ENCODE measurements around the gene FBXO41. TPM values are rescaled to one million over a fixed set of nuclear protein-coding genes. Genes with fewer than 3 reads are reported as not detected.
A peak's percentile ranks its signal among the peaks of the same experiment; 100 is the strongest.

FBXO41 gene
- polyA plus RNA-seq, 4 donors = 1.8 to 2.5 (median 1.8) TPM

DNA sequence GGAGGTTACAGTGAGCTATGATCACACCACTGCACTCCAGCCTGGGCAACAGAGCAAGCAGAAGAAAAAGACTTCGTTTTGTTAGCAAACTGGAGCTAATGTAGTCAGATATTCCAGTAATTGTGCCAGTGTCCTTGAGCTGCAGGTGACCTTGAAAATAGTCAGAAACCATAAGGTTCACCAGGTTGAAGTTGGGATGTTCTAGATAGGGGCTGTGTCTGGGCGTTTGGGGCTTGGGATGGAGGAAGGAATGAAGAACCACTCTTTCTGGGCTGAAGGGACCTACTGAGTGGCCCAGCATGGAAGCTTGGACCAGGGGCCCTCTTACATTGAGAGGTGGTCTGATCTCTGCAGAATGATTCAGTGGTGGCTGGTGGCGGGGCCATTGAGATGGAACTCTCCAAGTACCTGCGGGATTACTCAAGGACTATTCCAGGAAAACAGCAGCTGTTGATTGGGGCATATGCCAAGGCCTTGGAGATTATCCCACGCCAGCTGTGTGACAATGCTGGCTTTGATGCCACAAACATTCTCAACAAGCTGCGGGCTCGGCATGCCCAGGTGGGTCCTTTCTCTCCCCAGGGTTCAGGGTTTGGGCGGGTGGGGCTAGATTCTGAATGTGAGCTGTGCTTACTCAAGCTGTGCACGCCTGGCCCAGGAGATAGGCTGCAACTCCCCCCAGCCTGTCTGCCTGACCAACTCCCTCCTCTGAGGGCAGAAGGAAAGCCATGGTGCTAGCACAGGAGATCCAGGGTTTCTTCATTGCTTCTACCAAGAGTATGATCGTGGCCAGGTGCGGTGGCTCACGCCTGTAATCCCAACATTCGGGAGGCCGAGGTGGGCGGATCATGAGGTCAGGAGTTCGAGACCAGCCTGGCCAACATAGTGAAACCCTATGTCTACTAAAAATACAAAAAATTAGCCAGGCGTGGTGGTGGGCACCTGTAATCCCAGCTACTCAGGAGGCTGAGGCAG lies 33.1 kb downstream of the FBXO41 start:
- no peak for DNase-seq (ENCODE audit: low read depth in 4 of 4, low spot score in 3 of 4)

DNA sequence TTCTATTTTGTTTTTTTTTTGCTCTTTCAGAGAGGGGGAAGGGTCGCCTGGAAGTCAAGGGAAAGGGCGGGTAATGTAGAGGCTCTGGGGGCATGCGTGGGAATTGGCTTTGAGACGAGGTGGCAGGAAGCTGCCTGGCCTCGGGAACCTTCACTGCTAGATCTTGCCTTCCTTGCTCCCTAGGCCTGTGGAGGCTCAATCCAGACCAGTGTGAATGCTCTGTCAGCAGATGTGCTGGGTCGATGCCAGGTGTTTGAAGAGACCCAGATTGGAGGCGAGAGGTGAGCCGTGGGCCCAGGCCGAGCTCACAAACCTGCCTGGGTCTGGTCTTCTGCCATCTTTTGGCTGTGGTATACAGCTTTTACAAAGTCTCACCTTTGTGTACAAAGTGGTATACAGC lies 34.6 kb downstream of the FBXO41 start:
- no peak for DNase-seq (ENCODE audit: low read depth in 4 of 4, low spot score in 3 of 4)

DNA sequence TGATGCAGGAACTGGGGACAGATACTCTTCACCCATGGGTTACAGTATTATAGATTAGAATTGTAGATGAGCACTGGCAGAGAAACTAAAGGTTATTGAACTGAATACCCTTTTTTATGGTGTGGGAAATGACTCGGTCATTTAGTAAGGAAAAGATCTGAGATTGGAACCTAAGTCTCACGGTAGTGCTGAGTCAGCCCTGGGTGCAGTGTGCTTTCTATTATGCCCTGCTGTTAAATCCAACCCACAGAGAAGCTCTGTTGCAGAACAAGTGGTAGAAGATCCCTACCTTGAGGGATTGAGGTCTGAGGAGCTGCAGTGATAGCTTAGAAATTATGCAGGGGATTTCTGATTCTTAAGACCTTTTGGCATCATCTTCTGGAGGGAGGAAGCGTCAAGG lies 37.4 kb downstream of the FBXO41 start:
- DNase-seq (ENCODE audit: low read depth in 4 of 4, low spot score in 3 of 4) = no peak

DNA sequence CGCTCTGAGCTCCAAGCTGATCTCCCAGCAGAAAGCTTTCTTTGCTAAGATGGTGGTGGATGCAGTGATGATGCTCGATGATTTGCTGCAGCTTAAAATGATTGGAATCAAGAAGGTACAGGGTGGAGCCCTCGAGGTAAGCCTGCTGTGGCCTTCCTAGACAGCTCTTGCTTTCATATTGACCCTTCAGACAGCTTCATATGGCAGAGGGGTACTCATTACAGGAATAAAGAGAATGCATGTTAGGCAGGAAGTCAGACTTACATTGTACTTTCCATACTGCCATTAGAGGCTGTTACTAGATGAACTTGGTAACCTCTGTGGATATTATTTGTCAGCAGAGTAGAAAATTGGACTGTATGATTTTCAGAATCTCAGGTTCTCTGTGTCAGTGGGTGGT lies 39.7 kb downstream of the FBXO41 start:
- DNase-seq (ENCODE audit: low read depth in 4 of 4, low spot score in 3 of 4) = no peak

DNA sequence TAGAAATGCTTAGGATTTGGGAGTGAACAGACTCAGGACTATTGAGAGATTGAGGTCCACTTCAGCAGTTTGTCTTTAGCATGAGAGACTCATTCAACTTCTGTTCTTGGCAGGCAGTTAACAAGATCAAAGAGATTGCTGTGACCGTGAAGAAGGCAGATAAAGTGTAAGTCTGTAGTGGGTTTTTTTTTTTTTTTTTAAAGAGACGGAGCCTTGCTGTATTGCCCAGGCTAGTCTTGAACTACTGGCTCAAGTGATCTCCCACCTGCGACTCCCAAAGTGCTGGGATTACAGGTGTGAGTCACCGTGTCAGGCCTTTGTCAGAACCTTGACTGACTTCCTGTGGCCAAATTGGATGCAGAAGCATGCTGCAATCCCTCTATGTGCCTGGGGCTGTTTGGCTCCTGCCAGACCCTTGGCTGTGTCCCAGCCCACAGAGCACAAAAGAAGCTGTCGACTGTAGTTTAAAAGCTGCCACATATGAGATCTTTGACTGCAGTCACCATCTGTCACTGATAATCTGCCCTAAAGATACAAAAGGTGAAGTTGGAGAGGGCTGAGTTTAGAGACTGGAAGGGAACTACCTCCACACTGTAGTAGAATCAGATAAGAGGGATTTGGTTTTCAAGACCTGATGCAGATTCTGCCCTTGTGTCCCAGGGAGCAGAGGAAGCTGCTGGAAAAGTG lies 40.3 kb downstream of the FBXO41 start:
- DNase-seq (ENCODE audit: low read depth in 4 of 4, low spot score in 3 of 4) = no peak

DNA sequence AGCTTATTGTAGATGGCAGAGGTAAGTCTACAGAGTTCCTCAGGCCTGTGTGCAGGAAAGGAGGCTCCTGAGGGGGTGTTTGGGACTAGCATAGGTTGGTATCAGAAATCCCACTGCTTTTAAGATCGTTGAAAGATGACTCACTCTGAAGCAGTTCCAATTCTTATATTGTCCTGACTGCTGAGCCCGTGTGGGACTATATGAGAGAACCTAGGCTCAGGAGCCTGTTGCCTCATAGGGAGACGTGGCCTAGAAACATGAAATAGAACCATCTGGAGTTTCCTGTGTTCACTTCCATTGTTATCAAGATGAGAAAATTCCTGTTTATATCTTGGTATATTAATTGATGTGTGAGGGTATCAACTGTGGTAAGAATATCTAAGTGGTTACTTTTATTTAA lies 44.5 kb downstream of the FBXO41 start:
- DNase-seq (ENCODE audit: low read depth in 4 of 4, low spot score in 3 of 4) = no peak

DNA sequence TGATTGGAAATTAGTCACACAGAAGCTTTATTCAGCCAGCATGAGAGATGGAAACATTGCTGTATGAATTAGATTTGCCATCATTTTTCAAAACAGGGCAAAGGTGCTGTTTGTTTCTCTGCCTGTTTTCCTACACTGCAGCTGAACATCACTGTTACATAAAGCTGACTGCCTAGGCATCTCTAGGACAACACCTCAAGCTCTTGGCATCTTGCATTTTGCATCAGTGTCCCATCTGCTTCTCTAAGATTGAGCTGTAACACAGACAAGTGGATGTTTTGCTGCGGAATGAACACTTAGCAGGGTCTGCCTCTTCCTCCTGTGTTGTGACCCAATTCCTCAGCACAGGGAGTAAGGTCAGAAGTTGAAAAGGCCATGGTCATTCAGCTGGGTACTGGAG lies 45.3 kb downstream of the FBXO41 start:
- no peak for DNase-seq (ENCODE audit: low read depth in 4 of 4, low spot score in 3 of 4)

DNA sequence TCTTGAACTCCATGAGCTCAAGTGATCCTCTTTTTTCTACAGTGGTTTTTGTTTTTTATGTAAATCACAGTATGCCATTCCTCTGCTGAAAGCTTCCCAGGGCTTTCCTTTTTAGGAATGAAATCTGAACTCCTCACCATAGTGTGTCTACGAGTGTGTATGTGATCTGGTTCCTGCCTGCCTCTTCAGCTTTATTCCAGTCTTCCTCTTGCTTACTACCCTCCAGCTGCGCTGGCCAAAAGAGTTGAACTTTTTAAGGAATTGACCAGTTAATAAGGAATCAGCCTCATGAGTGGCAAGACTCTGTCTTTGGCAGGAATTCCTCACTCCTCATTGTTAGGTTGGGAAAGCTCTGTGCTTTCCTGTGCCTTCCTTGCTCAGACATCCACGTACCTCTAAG lies 46.1 kb downstream of the FBXO41 start:
- DNase-seq (ENCODE audit: low read depth in 4 of 4, low spot score in 3 of 4) = no peak

DNA sequence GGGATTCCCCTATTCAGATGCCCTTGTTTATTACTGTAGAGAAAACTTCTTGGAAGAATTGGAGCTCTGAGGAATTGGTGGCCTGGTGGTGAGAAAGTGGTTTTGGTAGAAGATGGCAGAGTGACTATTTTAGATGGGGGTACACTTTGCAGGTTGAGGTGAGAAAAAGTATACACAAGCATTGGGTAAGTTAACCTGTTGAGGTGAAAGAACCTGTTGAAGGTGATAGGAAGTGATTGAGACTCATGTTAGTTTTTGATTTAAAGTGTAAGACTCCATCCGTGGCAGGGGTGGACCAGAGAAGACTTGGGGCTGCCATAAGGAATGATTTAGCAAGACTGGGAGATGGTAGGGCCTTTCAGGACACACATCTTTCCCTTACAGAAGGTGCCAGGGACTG lies 47.1 kb downstream of the FBXO41 start:
- no peak for DNase-seq (ENCODE audit: low read depth in 4 of 4, low spot score in 3 of 4)

DNA sequence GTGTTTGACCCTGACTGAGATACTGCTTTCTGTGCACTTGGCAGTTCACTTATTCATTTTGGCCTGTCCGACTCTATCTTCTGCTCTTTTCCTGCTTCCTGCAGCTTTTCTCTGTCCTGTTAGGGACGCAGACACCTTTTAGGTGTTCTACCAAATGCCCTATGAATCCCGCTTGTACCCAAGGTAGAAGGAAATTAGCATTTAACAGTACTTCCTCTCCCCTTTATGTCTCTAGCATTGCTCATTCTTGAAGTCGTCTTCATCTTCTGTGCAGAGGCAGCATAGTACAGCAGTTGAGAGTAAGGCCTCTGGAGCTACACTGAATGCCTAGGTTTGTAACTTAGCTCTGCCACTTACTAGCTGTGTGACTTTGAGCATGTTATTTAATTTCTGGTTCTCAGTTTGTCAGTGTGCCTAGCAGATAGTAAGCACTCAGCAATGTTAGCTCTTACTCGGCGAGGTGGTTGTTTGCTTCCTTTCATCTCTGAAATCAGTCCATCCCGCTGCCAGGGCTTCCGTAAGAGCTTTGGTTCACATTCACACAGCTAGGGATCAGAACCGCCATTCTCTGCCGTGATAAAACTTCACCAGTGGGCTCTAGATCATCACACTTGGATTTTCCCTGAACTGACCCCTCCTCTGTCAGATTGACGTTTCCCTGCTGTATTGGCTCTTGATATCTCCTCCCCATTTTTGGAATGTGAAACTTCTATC lies 48.8 kb downstream of the FBXO41 start:
- DNase-seq (ENCODE audit: low read depth in 4 of 4, low spot score in 3 of 4) = no peak

DNA sequence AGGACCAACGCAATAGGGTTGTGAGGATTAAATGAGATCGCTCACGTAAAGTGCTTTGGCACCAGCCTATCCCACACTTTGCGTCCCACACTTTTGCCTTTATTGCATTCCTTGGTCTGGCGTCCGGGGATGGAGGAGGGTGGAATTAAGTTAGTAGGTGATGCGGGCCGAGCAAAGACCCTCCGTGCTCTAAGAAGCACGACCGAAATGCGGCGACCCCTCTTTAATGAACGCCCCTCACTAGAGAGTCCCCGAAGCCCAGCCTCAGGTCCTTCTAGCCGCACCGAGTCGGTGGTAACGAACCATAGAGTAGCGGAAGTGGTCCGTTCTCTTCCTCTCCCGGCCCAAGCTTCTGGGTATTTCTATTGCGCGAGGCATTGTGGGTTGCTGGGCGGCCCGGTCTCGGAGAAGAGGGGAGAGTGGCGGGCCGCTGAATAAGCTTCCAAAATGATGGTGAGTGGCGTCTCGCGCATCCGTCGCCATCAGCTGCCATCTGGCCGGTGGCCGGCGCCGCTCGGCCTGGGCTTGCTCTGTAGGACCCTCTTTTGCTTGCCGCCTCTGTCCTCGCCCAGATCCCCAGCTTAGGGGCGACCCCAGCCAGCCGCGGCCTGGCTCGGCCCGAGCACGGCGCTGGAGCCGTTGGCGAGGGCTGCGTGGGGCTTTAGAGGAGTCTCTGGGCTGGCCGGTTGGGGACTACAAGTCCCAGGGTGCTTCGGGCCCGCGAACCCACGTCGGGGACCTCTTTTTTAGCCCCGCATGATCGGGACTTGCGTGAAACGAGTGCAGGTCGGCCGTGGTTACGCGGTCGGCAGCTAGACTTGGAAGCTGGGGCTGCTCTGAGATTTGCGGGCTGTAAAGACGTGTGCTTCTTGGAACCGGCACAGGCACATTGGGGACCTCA lies 50.1 kb downstream of the FBXO41 start, which contains the start of gene CCT7:
TSS of gene CCT7 (plus strand) at position 377 of the 901 bp plus-strand sequence. CDS start at position 448, 71 bp downstream.
- peak in 3 of 4 donors; percentile 74 to 87 (median 84) for DNase-seq (ENCODE audit: low read depth in 4 of 4, low spot score in 3 of 4)

DNA sequence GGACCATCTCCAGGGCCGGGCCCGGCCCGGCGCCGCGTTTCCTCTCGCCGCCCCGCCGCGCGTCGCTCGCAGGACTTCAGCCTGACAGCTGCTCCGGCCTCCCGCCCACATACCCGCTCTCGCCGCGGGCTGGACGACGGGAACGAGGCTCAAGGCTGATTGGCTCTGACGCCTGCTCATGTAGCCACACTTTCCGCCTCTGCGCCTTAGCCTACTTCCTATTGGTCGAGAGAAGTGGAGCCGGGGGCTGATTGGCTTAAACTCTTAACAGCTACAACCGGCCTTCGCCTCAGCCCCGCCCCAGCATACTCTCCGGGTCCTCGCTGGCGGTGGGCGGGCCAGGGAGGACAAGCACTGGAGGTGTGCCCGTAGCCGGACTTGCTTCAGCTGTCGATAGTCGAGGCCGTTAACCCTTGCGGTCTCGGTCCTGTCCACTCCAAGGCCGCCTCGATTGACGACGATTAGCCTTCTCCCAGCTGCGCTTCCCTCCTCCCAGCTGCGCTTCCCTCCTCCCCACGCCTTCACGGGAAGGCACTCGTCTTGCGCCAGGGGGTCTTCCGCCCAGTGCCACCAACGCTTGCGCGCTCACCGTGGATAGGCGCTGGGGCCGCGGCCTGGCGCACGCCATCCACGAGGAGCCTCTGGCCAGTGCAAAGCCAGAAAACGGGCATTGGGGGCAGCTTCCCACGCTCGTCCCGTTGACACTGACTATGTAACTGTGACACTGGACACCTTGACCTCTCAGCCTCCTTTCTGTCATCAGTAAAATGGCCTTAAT lies 50.9 kb downstream of the FBXO41 start, which contains the start of gene PRADC1:
TSS of gene PRADC1 (minus strand) at position 86 of the 778 bp plus-strand sequence. CDS start at position 7, 79 bp downstream.
- DNase-seq (ENCODE audit: low read depth in 4 of 4, low spot score in 3 of 4) = peak; percentile 96 to 99 (median 99)

DNA sequence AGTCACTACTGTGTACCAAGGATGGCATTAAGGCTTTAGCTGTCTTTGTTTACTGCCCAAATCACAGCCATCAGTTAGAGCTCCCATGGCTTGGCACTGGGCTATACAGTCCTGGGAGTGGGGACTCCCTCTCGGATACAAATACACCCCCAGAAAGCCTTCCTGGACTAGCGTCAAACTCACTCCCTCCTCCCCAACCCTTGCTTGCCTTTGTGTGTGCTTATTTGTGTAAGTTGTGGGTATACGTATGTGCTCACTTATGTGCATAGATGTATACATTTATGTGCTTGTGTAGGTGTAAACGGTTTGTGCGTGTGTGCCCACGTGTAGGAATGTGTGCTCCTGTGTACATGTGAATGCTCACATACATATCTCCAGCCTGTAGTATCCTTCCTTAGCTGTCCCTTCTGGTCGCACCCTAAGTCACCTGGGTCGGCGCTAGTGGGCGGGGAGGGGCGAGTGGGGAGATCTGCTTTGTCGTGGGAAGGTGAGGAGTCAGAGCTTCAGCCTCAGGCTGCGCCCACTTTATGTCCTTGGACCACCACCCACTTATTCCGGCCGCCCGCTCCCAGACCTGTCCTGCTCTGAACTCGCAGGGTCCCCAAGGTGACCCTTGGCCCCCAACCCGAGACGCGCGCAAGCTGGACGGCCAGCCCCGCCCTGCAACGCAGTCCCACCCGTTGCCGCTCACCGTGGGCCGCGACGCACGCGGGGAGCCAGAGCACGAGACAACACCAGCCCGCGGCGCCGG lies 51.7 kb downstream of the FBXO41 start:
- no peak for DNase-seq (ENCODE audit: low read depth in 4 of 4, low spot score in 3 of 4)

DNA sequence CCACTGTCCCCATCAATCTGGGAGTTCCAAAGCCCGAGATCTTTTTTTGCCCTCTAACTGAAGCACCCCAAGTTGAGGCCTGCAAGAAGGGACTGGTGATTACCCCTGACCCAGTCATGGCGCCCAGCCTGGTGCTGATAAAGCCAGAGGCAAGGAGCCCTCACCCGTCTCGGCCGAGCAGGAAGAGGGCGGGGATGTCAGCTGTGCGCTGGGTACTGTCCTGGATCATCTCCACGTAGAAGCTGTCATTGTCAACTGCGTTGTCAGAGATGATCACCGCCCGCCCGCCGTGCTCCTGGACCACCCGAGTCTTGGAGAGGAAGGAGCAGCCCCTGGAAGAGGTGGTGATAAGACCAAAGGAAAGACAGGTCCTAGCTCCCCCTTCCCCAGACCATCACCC lies 55.6 kb downstream of the FBXO41 start:
- no peak for DNase-seq (ENCODE audit: low read depth in 4 of 4, low spot score in 3 of 4)

DNA sequence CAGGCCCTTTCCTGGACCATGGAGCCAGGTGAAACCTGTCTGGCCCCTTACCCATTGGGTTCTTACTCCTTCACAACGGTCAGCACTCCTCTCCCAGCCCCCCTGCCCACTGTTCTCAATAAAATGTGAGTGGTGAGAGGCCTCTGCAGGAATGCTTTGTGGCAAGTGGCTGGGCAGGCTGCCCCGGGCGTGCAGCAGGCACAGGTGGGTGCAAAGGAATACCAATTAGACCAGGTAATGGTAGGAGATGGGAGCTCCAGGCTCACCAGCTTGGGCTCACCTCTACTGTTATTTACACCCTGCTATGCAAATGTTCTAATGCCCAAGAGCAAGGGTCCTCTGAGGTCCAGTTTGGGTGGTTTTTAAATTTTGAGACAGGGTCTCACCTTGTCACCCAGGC lies 57.2 kb downstream of the FBXO41 start:
- DNase-seq (ENCODE audit: low read depth in 4 of 4, low spot score in 3 of 4) = no peak

DNA sequence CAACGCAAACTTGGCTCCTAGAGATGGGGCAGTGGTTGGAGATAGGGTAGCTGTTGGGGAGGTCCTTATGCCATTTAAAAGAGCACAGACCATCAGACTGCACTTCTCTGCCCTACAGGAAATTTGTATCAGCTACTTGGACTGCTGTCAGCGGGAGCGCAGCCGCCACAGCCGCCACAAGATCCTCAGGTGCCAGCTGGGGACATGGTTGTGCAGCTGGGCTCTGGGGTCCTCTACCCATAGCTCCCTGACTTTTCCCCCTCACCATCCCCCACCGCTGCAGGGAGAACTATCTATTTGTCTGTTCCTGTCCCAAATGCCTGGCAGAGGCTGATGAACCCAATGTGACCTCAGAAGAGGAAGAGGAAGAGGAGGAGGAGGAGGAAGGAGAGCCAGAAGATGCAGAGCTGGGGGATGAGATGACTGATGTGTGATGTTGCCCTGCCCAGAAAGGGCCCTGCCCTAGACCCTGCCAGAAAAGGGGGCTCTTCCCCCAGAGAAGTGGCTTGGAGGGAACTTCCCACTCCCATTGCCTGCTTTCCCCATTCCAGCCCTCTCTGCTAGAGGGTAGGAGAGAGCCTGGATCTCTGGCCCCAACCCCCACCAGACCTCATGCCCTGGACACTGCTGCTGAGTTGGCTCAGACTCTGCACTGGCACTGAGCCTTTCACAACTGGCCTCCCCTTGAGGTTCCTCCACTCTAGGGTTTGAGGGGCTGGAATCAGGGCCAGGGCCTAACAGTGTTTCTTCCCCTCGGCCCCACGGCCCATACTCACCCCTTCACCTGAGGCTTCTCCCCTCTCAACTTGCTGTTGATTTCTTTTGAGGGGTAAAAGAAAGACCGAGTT lies 58.5 kb downstream of the FBXO41 start:
- DNase-seq (ENCODE audit: low read depth in 4 of 4, low spot score in 3 of 4) = no peak

DNA sequence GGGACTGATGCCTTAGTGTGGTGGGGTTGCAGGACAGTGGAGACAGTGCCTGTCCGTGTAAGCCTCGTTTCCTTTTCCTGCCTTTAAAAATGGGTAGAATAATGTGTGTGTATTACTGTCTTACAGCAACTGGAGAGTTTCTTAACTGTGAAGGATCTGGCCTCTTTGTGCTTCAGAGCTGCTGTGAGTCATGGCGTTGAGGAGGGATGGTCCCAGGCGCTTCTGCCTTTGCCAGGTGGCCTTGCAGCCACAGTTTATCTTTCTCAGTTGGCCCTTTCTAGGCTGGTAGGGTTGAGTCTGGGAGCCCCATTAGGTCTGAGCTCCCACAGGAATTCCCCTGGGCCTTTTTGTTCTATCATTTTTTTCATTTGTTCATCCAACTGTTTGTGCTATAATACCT lies 60.5 kb downstream of the FBXO41 start:
- DNase-seq (ENCODE audit: low read depth in 4 of 4, low spot score in 3 of 4) = no peak

DNA sequence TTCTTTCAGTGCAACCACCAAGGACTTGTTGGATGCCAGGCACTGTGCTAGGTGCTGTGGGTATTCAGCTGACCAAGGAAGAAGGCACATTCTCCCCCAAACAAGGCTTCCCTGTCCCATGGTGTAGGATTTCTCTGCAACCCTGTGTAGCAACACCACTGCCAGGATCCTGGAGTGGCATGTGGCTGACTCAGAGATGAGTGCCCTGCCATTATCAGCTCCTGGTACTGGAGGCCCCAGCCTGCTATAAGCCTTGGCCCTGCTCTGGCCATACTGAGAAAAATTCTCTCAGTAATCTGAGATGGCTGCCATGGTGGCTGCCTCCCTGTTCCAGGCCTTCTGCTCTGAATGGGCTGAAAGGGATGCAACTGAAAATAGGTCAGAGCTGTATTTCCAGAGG lies 66.0 kb downstream of the FBXO41 start:
- no peak for DNase-seq (ENCODE audit: low read depth in 4 of 4, low spot score in 3 of 4)

All from right renal pelvis (tissue), 4 donors.